ENCODE measurements around the gene KLHL21. TPM values are rescaled to one million over a fixed set of nuclear protein-coding genes. Genes with fewer than 3 reads are reported as not detected.
"Not testable (repeated sequence)": the region's sequence is repeated elsewhere in the genome, so short reads cannot be mapped to it uniquely, and the experiment has no call there.

The KLHL21 gene, protein sequence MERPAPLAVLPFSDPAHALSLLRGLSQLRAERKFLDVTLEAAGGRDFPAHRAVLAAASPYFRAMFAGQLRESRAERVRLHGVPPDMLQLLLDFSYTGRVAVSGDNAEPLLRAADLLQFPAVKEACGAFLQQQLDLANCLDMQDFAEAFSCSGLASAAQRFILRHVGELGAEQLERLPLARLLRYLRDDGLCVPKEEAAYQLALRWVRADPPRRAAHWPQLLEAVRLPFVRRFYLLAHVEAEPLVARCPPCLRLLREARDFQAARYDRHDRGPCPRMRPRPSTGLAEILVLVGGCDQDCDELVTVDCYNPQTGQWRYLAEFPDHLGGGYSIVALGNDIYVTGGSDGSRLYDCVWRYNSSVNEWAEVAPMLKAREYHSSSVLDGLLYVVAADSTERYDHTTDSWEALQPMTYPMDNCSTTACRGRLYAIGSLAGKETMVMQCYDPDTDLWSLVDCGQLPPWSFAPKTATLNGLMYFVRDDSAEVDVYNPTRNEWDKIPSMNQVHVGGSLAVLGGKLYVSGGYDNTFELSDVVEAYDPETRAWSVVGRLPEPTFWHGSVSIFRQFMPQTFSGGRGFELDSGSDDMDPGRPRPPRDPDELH
- 8.4 and 11.4 TPM in 2 replicates for total RNA-seq (2014; rRNA removed; shearing (Covaris generic))

DNA sequence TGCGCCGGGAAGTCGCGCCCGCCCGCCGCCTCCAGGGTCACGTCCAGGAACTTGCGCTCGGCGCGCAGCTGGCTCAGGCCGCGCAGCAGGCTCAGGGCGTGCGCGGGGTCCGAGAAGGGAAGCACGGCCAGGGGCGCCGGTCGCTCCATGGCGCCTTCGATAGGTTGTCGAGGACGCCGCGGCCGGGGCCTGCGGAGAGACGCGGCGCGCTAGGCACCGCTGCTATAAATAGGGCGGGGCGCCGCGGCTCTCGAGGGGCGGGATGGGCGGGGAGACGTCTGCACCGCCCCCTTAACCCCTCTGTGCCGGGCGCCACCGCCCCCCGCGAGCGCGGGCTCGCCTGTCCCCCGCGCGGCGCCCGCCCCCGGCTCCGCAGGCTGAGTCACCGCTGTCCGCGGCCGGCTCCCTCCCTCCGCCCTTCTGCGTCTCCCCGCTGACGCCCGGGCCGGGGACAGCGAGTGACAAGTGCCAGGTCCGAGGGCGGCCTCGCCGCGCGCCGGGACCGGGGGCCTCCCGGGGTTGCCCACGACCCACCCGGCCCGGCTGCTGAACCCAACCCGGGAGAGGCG lies at the start of gene KLHL21:
KLHL21 (minus strand) TSS at position 201 of the 569 bp plus-strand sequence; CDS start at position 149, 52 bp downstream.
- peak; percentile 59 for DNase-seq (ENCODE audit: low spot score)

DNA sequence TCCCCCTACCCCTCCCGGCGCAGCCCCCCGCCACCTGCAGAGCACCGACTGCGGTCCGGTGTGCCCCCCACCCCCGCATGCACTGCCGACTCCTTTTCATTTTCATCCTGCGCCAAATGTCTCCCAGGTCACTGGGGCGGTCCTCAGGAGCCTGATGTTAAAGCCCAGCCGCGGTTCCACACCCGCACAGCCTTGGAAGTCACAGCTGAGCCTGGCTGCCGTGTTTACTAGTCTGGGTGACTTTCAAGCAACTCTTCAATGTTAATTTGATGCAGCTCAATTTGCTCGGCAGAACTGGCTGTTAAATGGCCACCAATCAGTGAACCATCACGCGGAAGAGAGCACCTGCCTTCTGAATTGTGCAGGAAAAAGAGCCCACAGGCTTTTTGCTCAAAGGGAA lies 49.2 kb upstream of the KLHL21 start:
- DNase-seq (ENCODE audit: low spot score) = no peak

DNA sequence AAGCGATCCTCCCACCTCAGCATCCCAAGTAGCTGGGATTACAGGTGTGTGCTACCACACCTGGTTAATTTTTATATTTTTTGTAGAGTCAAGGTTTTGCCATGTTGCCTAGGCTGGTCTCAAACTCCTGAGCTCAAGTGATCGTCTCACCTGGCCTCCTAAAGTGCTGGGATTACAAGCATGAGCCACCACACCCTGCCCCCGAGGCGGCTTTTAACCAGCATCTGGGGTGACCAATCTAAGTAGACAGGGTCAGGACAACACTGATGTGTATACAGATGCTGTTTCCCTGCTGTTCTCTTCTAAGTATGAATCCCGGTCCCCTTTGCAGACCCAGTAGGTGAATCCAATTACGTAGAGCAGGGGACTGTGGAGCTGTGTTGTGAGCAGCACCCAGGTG lies 45.9 kb upstream of the KLHL21 start:
- no peak for DNase-seq (ENCODE audit: low spot score)

DNA sequence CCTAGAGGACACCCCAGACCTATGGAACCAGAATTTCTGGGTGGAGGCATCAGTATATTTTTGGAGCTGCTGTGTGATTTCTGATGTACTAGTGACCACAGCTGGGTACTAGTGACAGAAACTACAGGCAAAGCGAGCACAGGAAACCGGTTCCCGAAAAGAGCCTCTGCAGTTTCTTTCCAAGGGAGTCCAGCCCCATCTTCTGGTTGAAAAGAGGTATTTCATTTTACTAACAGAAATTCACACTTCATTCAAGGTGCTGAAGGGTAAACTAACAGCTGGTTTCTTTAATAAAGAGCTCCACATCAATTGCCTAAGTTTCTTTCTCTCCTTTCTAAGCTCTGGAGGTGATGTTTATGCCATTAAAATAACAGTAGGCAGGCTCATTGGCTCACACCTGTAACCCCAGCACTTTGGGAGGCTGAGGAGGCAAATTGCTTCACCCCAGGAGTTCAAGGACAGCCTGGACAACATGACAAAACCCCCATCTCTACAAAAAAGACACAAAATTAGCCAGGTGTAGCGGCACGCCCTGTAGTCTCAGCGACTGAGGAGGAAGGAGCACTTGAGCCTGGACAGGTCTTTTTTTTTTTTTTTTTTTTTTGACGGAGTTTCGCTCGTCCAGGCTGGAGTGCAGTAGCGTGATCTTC lies 44.0 kb upstream of the KLHL21 start:
- DNase-seq (ENCODE audit: low spot score) = no peak

DNA sequence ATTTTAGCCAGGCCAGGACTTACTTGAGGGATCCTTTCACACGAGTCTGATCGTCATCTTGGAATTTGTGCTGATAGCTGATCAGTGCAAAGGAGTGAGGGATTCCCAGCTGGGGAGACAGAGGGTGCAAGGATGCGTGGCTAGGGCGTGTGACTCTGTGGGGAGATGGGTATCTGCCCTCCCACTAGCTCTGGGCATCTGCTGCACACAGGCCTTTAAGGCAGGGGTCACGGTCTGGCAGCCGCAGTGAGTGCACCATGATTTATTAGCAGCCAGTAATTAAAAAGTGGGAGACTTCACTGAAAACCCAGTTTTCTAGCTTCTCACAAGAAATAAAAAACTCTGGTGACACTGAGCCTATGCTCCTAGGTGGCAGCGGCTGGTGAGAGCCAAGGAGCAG lies 42.3 kb upstream of the KLHL21 start:
- no peak for DNase-seq (ENCODE audit: low spot score)

DNA sequence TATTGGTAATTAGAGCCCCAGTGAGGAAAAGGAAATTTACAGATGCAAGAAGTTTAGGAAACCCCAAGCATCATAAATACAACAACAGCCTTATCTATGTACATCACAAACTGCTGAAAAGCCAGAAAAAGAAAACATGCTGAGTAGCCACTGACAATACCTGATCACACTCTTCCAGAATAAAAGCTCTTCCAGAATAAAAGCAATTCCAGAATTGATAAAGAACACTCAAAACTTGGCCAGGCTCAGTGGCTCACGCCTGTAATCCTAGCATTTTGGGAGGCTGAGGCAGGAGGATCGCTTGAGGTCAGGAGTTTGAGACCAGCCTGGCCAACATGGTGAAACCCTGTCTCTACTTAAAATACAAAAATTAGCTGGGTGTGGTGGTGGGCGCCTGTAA lies 38.2 kb upstream of the KLHL21 start:
- not testable (repeated sequence) for DNase-seq (ENCODE audit: low spot score)

DNA sequence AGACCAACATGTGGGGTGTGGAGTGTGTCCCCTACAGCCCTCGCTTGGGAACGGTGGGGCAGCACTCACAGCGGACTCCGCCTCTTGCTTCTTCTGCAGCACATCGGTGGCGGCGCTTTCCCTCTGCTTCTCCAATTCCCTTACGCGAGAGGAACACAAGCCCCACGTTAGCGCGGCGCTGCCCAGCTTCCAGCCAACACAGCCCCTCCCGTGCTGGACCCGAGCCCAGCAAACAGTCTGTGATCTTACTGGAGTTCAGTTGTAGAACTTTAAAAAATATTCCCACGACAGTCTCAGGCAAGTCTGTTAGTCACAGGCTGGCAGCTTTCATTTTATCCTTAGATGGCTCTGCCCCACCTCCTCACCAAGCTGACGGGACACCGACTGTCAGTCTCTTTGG lies 35.6 kb upstream of the KLHL21 start:
- DNase-seq (ENCODE audit: low spot score) = no peak

DNA sequence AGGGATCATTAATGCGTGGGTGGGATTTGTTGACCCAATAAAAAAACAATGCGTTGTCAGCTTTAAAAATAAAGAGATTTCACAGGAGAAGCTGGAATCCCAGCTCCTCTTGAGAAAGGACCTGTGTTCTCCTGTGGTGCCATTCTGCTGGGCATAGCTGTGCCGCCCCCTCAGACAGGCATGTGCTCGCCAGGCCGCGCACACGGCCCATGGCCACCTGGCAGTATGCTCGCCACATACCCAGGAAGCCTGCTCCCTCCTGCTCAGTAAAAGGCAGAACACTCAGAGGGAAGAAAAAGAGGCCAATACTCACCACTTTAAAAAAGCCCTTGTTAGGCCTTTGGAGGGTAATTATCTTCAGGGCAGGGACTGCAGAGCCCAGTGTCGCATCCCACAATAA lies 35.1 kb upstream of the KLHL21 start:
- no peak for DNase-seq (ENCODE audit: low spot score)

DNA sequence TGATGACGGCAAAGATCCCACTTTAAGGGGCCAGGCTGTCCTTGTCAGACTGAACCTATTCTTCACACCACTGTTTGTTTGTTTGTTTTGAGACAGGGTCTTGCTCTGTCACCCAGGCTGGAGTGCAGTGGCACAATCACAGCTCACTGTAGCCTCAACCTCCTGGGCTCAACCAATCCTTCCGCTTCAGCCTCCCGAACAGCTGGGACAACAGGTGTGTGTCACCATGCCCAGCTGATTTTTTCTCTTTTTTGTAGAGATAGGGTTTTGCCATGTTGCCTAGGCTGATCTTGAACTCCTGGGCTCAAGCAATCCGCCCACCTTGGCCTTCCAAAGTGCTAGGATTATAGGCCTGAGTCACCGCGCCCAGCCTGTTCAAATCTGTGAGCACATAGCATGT lies 34.1 kb upstream of the KLHL21 start:
- not testable (repeated sequence) for DNase-seq (ENCODE audit: low spot score)

DNA sequence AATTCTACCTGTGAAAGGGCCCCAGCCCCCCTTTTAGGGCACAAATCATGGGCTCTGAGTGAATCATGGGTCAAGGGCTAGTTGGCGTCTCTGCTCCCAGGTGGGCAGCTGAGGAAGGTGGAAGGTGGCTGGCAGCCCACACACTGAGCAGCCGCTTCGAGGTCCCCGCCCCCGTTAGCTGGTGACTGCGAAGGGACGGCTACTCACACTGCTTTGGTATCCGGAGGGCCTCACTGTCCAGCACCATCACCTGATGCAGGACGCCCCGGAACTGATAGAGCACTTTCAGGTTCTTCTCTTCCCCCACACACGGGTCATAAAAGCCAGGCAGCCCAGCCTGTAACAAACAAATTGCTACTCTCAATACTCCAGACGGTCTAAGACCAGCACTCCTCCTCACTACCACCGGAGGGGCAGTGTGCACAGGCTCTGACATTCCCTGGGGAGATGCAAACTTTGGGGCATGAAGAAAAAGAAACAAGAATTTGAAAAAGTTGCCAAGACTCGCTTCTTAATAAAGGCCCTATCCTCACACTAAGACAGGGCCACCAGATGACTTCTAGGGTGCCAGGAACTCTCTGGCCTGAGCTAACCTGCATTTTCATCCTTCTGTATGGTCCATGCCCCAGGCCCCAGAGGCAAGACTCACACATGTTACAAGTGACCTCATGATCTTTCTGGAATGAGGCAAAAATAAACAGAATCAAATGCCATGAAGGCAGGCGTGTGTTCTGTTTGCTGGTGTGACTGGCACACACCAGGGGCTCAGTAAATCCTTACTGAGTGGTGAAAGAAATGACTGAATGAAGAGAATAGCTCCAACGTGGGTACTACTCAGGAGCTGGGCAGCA lies 33.5 kb upstream of the KLHL21 start:
- DNase-seq (ENCODE audit: low spot score) = no peak

DNA sequence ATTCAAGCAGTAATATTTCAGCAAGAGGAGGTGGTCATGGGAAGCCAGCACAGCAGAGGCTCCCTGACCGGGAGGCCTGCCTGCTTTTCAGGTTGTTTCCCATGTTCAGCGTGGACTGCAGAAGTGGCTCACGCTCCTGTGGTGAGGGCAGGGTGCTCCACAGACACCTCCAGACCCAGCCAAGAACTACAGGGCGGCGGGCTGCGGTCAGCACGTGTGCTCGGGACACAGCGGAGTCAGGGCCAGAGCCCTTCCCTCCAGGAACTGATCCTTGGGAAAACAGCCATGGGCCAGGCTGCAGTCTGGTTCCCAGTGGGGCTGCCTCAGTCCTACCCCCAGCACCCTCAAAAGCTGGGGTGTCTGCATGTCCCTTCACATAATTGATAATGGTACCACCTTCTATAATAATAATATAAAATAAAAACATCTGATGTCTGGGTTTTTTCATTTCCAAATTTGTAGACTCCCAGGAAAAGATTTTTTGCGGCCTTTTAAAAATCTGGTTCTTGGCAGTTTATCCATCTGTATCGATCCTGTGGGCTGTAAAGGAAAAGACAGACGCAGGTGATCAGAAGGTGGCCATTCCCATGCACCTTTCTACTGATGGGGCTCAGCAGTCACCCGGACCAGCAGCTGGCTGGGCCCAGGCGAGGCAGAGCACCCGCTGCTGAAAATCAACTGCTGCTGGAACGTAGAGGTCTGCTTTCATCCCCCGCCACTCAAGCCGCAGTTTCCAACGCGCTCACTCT lies 32.7 kb upstream of the KLHL21 start:
- DNase-seq (ENCODE audit: low spot score) = no peak

DNA sequence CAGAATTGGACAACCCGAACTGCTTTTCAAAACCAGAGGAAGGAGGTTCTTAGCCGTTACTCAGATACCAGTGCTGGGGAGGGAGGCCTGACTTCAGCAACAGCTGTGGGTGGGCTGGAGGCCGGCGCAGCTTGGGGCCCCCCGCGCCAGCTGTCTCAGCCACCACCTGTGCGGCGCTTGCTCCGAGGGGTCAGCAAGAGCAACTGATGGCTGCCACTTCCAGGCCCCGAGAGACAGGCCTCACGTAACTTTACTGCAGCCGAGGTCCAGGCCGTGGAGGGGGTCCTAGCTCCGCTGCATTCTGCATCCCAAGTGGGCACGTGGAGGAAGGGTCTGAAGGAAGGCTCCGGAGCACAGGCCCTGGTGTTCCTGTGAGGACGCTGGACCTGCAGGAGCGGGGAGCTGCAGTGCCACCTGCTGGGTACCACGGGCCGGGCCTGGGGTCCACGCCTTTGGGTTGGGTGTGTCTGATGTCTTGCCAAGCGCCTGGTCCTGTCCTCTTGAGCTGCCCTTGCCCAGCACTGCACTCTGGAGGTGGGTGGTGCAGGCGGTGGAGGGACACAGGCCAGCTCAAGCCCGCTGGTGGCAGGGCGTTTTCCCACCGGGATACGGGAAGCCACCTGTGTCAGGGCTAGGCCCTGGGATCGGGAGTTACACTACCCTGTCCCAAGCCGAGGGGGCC lies 31.8 kb upstream of the KLHL21 start:
- DNase-seq (ENCODE audit: low spot score) = peak; percentile 15

DNA sequence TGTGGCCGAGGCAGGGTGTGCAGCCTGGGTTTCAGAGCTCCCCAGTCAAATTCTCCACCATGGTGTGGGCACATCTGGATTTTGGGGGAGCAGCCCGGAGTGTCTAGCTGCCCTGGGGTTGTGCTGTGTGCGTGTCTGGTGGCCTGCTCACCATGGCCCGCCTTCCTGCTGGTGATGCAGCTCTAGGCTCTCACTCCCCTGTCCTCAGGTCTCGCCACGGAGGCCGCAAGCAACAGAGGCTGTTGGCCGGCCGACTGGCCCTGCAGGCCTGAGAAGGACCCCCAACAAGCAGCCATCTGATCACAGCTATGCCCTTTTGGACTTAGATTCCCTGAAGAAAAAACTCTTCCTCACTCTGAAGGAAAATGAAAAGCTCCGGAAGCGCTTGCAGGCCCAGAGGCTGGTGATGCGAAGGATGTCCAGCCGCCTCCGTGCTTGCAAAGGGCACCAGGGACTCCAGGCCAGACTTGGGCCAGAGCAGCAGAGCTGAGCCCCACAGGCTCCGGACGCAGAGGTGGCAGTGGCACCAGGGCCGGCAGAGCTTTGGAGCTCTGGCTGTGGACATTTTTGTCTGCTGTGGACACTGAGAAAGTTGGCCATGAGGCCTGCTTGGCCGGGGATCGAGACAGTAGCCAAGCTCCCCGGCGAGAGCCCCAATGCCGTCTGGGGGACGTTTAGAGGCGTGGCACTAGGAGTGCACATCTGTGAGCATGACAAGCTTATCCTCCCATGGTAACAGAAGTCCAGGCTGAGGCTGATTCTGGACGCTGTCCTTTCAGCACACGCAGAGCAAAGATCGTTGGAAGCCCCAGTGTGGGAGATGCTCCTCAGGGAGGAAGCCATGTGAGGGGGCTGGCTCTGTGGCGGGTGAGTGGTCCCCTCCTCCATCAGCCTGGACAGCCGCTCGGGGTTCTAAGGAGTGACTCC lies 30.2 kb upstream of the KLHL21 start:
- no peak for DNase-seq (ENCODE audit: low spot score)

DNA sequence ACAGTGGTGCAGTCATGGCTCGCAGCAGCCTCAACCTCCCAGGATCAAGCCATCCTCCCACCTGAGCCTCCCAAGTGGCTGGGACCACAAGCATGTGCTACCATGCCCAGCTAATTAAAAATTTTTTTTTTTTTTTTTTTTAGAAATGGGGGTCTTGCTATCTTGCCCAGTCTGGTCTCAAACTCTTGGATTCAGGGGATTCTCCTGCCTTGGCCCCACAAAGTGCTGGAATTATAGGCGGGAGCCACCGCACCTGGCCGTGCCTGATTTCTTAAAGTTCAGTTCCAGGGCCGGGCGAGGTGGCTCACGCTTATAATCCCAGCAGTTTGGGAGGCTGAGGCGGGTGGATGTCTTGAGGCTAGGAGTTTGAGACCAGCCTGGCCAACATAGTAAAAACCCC lies 28.4 kb upstream of the KLHL21 start:
- no peak for DNase-seq (ENCODE audit: low spot score)

DNA sequence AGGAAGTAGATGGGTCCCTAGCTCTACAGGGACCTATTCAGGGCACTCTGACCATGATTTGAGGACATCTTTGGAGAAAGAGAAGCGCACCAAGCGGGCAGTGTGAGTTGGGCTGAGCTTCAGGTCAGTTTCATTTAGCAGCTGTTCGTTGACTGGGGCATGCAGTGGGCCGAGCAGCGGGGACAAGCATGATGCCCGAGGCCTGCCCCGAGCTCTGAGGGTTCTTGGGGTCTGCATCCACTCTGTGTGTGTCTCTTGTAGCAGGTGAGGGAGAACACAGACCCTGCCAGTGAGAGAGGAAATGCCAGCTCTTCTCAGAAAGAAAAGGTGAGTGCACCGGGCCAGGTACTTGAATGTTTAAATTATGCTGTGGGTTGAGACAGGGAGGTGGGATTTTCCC lies 27.4 kb upstream of the KLHL21 start:
- DNase-seq (ENCODE audit: low spot score) = no peak

DNA sequence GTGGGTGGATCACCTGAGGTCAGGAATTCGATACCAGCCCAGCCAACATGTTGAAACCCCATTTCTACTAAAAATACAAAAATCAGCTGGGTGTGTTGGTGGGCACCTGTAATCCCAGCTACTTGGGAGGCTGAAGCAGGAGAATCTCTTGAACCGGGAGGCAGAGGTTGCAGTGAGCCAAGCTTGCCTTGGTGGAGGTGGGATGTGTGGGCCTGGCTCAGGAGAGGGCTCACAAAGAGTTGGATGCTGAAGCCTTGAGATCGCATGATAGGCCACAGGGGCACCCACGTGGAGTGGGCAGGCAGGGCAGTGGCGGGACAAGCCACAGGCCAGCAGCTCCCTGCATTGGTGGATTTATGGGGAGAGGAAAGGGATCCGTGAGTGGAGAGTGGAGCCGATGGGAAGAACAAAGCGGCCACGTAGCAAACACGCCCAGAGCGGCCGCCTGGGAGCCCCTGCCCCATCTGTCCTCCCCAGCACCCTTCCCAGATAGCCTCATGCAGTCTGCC lies 26.4 kb upstream of the KLHL21 start:
- DNase-seq (ENCODE audit: low spot score) = no peak

DNA sequence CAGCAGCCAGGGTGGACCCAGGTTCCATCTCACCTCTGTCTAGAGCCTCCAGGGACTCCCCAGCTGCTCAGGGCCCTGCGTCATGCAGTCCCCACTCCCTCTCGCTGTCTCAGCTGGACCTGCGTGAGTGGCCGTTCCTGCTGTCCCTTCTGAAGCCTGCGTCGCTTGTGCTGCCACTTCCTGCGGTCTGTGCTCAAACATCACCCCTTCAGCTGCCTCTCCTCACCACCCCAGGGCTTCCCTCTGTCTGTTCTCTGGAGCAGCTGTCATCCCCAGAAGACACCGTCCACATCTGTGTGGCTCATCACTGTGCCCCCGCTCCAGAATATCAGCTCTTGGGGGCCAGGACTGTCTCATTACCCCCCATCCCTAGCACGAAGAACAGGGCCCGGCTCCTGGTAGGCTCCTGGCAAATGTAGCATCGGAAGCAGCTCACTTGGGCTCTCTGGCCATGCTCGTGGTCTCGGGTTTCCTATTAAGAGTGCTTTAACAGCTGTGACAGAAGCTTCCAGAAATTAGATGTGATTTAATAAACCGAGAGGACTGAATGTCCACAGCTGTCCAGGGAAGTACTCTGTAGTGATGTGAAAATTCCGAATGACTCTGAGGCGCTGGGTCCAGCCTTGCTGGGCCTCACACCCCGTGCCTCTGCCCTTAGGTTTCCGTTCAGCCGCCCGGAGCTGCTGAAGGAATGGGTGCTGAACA lies 25.3 kb upstream of the KLHL21 start:
- no peak for DNase-seq (ENCODE audit: low spot score)

DNA sequence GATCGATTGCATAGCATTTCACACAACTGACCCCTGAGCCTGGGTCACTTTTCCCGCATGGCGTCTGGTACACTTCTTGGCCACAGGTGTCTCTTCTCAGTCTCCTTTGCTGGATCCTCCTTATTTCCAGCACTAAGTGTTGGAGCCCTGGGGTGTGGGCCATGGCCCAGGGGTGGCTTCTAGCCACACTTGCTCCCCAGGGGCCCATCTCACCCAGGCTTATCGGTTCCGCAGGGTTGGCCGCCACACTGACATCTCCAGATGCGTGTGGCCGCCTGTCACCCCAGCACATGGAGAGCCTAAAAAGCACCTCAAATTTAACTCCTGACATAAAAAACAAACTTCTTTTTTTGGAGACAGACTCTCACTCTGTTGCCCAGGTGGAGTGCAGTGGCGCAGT lies 24.4 kb upstream of the KLHL21 start:
- DNase-seq (ENCODE audit: low spot score) = no peak

Data from H4 (cell line).